ENCODE data around the gene KLHL2.

DNA sequence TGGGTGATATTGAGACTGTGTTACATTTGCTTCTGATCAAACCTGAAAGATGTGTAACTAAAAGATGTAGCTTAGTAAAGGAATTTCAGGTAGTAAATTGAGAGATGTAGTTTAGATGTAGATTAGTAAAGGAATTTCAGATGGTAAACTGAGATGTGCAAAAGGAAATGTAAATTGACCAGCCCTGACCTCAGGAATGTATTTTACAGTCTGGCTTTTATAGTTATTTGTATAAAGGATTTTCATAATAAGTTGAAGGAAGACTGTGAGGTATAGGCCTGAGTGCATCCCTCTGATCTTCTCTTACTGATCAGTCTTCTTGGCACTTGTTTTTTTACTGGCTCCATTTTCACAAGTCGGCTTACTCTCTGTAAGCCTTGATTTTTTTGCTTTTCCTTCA is 3.2 kb downstream of the KLHL2 start:
- TF ChIP-seq, protein P1, sequence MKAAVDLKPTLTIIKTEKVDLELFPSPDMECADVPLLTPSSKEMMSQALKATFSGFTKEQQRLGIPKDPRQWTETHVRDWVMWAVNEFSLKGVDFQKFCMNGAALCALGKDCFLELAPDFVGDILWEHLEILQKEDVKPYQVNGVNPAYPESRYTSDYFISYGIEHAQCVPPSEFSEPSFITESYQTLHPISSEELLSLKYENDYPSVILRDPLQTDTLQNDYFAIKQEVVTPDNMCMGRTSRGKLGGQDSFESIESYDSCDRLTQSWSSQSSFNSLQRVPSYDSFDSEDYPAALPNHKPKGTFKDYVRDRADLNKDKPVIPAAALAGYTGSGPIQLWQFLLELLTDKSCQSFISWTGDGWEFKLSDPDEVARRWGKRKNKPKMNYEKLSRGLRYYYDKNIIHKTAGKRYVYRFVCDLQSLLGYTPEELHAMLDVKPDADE (IDR thresholded peaks at IDR 0.05), result no peak
- TF ChIP-seq CREB1 (CRISPR knock-in tag; IDR thresholded peaks at IDR 0.05; ENCODE audit: low read depth), result no peak
- TF ChIP-seq, protein P2, sequence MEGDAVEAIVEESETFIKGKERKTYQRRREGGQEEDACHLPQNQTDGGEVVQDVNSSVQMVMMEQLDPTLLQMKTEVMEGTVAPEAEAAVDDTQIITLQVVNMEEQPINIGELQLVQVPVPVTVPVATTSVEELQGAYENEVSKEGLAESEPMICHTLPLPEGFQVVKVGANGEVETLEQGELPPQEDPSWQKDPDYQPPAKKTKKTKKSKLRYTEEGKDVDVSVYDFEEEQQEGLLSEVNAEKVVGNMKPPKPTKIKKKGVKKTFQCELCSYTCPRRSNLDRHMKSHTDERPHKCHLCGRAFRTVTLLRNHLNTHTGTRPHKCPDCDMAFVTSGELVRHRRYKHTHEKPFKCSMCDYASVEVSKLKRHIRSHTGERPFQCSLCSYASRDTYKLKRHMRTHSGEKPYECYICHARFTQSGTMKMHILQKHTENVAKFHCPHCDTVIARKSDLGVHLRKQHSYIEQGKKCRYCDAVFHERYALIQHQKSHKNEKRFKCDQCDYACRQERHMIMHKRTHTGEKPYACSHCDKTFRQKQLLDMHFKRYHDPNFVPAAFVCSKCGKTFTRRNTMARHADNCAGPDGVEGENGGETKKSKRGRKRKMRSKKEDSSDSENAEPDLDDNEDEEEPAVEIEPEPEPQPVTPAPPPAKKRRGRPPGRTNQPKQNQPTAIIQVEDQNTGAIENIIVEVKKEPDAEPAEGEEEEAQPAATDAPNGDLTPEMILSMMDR (conservative IDR thresholded peaks at IDR 0.05; ENCODE audit: low read depth in 2 of 2), result no peak
- TF ChIP-seq EZH2 (IDR thresholded peaks at IDR 0.05; ENCODE audit: low read depth, unreplicated experiment), result no peak
- no peak for TF ChIP-seq POLR2AphosphoS5 (IDR thresholded peaks at IDR 0.05; ENCODE audit: low read depth)
- TF ChIP-seq, protein P3, sequence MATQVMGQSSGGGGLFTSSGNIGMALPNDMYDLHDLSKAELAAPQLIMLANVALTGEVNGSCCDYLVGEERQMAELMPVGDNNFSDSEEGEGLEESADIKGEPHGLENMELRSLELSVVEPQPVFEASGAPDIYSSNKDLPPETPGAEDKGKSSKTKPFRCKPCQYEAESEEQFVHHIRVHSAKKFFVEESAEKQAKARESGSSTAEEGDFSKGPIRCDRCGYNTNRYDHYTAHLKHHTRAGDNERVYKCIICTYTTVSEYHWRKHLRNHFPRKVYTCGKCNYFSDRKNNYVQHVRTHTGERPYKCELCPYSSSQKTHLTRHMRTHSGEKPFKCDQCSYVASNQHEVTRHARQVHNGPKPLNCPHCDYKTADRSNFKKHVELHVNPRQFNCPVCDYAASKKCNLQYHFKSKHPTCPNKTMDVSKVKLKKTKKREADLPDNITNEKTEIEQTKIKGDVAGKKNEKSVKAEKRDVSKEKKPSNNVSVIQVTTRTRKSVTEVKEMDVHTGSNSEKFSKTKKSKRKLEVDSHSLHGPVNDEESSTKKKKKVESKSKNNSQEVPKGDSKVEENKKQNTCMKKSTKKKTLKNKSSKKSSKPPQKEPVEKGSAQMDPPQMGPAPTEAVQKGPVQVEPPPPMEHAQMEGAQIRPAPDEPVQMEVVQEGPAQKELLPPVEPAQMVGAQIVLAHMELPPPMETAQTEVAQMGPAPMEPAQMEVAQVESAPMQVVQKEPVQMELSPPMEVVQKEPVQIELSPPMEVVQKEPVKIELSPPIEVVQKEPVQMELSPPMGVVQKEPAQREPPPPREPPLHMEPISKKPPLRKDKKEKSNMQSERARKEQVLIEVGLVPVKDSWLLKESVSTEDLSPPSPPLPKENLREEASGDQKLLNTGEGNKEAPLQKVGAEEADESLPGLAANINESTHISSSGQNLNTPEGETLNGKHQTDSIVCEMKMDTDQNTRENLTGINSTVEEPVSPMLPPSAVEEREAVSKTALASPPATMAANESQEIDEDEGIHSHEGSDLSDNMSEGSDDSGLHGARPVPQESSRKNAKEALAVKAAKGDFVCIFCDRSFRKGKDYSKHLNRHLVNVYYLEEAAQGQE (IDR thresholded peaks at IDR 0.05; ENCODE audit: unreplicated experiment), result no peak
- no peak for TF ChIP-seq JUNB (IDR thresholded peaks at IDR 0.05; ENCODE audit: unreplicated experiment)
- TF ChIP-seq EZH2phosphoT487 (IDR thresholded peaks at IDR 0.05; ENCODE audit: unreplicated experiment), result no peak
- TF ChIP-seq ZNF114 (CRISPR knock-in tag; IDR thresholded peaks at IDR 0.05), result no peak
- no peak for TF ChIP-seq ZNF331 (CRISPR knock-in tag; IDR thresholded peaks at IDR 0.05; ENCODE audit: low read depth)
- TF ChIP-seq, protein P4, sequence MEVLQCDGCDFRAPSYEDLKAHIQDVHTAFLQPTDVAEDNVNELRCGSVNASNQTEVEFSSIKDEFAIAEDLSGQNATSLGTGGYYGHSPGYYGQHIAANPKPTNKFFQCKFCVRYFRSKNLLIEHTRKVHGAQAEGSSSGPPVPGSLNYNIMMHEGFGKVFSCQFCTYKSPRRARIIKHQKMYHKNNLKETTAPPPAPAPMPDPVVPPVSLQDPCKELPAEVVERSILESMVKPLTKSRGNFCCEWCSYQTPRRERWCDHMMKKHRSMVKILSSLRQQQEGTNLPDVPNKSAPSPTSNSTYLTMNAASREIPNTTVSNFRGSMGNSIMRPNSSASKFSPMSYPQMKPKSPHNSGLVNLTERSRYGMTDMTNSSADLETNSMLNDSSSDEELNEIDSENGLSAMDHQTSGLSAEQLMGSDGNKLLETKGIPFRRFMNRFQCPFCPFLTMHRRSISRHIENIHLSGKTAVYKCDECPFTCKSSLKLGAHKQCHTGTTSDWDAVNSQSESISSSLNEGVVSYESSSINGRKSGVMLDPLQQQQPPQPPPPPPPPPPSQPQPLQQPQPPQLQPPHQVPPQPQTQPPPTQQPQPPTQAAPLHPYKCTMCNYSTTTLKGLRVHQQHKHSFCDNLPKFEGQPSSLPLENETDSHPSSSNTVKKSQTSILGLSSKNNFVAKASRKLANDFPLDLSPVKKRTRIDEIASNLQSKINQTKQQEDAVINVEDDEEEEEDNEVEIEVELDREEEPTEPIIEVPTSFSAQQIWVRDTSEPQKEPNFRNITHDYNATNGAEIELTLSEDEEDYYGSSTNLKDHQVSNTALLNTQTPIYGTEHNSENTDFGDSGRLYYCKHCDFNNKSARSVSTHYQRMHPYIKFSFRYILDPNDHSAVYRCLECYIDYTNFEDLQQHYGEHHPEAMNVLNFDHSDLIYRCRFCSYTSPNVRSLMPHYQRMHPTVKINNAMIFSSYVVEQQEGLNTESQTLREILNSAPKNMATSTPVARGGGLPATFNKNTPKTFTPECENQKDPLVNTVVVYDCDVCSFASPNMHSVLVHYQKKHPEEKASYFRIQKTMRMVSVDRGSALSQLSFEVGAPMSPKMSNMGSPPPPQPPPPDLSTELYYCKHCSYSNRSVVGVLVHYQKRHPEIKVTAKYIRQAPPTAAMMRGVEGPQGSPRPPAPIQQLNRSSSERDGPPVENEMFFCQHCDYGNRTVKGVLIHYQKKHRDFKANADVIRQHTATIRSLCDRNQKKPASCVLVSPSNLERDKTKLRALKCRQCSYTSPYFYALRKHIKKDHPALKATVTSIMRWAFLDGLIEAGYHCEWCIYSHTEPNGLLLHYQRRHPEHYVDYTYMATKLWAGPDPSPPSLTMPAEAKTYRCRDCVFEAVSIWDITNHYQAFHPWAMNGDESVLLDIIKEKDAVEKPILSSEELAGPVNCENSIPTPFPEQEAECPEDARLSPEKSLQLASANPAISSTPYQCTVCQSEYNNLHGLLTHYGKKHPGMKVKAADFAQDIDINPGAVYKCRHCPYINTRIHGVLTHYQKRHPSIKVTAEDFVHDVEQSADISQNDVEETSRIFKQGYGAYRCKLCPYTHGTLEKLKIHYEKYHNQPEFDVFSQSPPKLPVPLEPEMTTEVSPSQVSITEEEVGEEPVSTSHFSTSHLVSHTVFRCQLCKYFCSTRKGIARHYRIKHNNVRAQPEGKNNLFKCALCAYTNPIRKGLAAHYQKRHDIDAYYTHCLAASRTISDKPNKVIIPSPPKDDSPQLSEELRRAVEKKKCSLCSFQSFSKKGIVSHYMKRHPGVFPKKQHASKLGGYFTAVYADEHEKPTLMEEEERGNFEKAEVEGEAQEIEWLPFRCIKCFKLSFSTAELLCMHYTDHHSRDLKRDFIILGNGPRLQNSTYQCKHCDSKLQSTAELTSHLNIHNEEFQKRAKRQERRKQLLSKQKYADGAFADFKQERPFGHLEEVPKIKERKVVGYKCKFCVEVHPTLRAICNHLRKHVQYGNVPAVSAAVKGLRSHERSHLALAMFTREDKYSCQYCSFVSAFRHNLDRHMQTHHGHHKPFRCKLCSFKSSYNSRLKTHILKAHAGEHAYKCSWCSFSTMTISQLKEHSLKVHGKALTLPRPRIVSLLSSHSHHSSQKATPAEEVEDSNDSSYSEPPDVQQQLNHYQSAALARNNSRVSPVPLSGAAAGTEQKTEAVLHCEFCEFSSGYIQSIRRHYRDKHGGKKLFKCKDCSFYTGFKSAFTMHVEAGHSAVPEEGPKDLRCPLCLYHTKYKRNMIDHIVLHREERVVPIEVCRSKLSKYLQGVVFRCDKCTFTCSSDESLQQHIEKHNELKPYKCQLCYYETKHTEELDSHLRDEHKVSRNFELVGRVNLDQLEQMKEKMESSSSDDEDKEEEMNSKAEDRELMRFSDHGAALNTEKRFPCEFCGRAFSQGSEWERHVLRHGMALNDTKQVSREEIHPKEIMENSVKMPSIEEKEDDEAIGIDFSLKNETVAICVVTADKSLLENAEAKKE (CRISPR knock-in tag; IDR thresholded peaks at IDR 0.05), result no peak
- no peak for TF ChIP-seq STAT1 (IDR thresholded peaks at IDR 0.05; ENCODE audit: unreplicated experiment)

All from GM23338 (cell line).